Measurements from ENCODE around the gene MRPL17.

Gene MRPL17

GRCh38 chr11:6632116-6633073 lies 50.7 kb downstream of the MRPL17 start:
- DNase-seq (ENCODE audit: low spot score): no peak

- no peak for DNase-seq (ENCODE audit: low spot score)
Observed at GRCh38 chr11:6631361-6631890, 51.7 kb downstream of the MRPL17 start.

GRCh38 chr11:6630632-6631291 lies 52.4 kb downstream of the MRPL17 start:
- no peak for DNase-seq (ENCODE audit: low spot score)
